NCI-H1436 treated with DMSO at 0.1 percent for 48 hours (cell line): ENCODE measurements around the gene SUSD3.
"Not testable (repeated sequence)": the region's sequence is repeated elsewhere in the genome, so short reads cannot be mapped to it uniquely, and the experiment has no call there.

Source experiments
- DNase-seq: peaks from one replicate; lab custom pipeline; 2025; lab: John Stamatoyannopoulos, UW

The SUSD3 gene

DNA sequence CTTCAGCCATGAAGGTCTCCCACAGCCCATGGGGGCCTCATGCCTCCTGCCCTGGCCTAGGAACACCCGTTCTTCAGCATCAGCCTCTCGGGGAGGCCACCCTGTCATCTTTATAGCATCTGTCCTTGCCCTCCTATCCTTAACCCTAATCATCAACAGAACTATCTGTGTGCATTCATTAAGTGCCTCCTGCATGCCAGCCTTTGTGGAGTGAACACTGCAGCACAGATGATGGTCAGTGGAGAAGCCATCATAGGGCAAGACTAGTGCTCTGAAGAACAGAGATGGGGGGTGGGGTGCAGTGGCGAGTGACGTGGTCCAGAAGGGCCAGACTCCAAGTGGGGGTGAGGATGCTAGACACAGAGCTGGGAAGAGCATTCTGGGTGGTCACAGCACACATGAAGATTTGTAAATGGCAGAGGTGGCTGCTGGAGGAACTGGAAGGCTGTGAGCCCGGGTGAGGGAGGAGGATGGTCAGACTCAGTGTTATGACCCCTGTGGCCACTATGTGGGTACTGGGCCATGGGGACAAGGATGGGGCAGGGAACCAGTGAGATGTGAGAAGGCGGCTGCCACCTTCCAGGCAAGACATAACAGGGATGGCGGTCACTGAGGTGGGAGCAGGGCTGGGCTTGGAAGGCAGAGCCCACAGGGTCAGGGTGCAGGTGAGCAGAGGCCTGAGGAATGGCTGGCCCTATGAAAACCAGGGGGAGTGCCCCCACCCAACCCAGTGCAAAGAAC is 33.9 kb downstream of the SUSD3 start:
- no peak for DNase-seq

DNA sequence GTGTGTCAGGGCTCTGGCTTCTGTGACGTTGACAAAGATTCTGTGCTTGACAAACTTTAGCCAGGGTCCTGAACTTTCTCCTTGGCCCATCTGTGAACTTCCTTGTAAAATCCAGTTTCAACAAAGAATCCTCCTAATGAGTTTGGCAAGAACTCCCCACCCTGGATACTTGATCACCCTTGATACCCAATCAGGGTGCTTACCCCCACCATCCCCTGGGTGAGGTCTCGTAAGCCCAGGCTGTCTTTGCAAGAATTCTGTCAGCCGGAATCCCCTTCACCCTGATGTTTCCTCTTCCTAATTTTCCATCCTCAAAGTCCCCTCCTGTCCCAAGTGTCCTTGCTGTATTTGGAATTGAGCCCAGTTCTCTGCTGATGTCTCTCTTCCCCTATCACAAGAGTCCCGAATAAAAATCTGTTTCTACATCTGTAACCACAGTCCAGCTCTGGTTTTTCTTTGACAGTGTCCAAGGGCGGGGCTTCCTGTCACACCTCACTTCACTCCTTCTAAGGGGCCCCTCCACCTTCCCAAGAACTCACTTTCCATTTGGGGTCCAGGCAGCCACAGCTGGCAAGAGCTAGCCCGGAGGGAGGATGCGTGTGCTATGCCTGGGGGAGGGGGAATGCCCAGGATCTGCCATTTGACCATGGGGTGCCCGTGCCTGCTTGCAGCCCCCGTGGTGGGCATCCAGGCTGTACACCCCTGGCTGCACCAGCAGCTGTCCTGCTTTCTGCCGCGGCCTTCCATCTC is 34.8 kb downstream of the SUSD3 start:
- DNase-seq: no peak

DNA sequence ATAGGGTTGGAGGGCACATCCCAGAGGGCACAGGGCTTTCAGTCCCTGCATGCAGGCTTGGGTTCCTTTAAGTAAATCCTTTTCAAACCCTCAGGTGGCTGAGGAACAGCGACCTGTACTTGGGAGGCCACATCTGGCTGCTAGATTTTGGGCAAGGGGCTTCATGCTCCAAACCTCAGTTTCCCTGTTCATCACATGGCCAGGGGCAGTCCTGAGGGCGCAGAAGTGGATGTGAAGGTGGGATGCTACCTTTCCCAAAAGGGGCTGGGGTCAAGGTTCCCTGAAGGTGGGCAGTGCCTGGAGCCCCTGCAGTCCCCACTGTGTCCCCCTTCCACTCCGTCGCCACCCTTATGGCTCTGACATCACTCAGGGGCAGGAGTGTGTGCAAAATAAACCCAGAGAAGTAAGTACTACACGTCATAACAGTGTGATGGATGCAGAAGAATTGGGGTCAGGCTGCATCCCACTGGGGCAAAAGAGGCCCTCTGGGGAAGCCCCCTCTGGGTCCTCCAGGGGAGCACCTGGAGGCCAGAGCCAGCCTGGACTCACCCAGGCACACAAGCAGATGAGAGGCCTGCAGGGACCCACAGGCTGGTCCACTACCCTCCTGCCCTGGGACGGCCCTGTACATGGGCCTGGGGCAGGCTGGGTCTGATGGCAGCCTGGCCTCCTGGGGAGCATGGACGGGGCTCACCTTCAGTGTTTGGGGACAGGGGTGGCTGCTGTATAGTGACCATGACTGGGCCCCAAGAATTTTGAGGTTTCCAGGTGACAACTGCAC is 35.6 kb downstream of the SUSD3 start:
- DNase-seq: no peak

GRCh38 chr9:93094658-93095204 is 36.2 kb downstream of the SUSD3 start:
- DNase-seq: no peak

DNA sequence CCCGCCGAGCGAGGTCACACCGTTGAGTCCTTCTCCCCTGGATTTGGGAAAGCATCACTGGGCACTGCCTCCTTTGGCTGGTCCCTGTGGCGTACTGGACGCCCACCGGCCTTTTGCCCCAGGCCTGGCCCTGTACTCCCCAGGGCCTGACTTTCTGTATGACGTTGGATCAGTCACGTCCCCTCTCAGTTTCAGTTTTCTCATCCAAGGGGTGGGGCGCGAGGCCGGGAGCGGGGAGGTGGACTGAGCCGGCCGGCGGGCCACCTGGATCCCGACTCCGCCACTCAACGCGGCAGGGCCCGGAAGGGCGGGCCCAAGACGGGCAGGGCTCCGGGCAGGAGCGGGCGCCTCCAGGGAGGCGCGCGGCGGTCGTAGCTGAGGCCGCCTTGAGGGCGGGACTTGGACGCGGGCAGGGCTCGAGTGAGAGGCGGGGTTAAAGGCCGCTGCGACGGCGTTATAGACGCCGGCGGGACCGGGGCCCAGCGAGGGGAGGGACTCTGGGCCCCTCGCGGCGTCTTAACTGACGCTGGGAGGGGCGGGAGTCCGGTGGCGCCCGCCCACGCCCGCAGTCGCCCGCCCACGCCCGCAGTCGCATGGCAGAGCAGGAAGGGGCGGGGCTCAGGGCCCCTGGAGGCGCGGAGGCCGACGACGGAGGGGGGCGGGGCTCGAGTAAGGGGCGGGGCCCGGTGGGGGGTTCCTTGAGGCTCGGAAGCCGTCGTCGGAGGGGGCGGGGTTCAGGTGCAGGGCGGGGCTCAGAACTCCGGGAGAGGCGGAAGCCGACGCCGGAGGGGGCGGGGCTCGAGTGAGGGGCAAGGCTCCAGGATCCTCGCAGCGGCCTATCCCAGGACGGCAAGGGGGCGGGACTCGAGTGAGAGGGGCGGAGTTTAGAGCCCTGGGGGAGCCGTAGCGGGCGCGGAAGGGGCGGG is 37.0 kb downstream of the SUSD3 start:
- peak; percentile 95 for DNase-seq

GRCh38 chr9:93096131-93096802 is 37.8 kb downstream of the SUSD3 start, which contains the start of gene CARD19:
Gene CARD19 (plus strand): TSS chr9:93096217. CDS start chr9:93096346, 129 bp downstream.
- no peak for DNase-seq

- DNase-seq: no peak
Observed at GRCh38 chr9:93096811-93097382, 38.4 kb downstream of the SUSD3 start.

- DNase-seq: no peak
Observed at GRCh38 chr9:93097511-93098201, 39.2 kb downstream of the SUSD3 start.

DNA sequence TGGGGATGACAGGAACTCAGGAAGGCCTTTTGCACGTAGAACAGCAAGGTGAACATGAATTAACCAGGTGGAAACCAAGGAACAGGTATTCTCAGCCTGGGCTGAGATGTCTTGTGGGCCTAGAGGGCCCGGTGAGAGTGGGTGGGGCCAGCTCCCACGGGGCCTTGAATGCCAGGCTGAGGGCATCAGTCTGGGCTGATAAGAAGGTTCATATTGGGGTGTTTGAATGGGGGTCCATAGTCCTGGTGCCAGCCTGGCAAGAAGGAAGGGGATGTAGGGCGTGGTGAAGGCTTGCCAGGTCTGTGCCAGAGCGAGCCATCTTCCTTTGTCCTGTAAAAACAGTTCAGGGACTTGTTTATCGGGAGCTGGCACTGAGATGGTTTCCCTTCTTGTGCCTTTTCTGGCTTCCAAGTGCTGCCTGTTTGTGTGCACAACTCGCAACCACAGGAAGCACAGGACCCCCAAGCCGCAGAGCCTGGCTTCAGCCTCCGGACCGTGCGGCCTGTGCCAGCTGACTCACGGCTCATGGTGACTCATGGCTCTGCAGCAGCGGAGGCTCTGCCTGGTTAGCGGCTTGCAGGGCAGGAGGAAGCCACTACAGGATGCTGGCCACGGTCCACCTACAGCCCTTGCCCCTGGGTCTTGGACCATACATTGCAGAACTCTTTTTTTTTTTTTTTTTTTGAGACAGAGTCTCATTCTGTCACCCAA is 39.9 kb downstream of the SUSD3 start:
- no peak for DNase-seq

- DNase-seq: no peak
Observed at GRCh38 chr9:93099551-93100275, 41.2 kb downstream of the SUSD3 start.

GRCh38 chr9:93100276-93100636 is 41.8 kb downstream of the SUSD3 start:
- no peak for DNase-seq

GRCh38 chr9:93101086-93101485 is 42.6 kb downstream of the SUSD3 start:
- DNase-seq: not testable (repeated sequence)

DNA sequence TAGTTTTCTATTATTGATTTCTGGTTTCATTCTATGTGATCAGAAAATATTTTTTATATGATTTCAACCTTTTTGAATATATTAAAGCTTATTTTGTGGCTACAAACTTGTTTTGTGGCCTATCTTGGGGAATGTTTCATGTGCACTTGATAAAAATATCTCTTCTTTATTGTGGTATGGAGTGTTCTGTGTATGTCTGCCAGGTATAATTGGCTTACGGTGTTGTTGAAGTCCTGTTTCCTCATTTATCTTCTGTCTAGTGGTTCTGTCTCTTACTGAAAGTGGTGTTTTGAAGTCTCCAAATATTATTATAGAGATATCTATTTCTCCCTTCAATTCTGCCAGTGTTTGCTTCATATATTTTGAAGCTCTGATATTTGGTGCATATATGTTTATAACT is 47.1 kb downstream of the SUSD3 start:
- DNase-seq: no peak

DNA sequence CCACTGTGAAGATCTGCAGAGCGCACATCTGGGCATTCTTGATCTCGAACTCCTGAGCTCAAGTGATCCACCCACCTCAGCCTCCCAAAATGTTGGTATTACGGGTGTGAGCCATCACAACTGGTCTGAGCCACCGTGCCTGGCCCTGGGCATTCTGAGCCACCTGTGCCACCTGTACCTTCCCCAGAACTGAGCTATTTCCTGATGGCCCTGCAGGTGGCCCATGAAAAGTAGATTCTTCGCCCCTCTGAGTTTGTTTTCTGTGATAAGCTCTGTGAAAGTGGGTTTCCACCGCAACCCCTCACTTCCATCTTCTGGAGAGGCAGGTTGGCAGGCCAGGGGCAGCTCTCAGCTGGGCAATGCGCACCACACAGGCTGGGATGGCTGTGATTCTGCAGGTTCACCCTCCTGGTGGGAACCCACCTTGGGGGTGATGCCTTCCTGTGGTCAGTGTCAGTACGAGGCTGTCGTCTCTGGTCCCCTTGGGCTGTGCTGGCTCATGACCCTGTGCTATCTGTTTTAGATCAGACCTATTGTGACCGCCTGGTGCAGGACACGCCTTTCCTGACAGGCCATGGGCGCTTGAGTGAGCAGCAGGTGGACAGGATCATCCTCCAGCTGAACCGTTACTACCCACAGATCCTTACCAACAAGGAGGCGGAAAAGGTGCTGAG is 48.8 kb downstream of the SUSD3 start:
- DNase-seq: no peak

- DNase-seq: no peak
Observed at GRCh38 chr9:93107825-93108161, 49.3 kb downstream of the SUSD3 start.

DNA sequence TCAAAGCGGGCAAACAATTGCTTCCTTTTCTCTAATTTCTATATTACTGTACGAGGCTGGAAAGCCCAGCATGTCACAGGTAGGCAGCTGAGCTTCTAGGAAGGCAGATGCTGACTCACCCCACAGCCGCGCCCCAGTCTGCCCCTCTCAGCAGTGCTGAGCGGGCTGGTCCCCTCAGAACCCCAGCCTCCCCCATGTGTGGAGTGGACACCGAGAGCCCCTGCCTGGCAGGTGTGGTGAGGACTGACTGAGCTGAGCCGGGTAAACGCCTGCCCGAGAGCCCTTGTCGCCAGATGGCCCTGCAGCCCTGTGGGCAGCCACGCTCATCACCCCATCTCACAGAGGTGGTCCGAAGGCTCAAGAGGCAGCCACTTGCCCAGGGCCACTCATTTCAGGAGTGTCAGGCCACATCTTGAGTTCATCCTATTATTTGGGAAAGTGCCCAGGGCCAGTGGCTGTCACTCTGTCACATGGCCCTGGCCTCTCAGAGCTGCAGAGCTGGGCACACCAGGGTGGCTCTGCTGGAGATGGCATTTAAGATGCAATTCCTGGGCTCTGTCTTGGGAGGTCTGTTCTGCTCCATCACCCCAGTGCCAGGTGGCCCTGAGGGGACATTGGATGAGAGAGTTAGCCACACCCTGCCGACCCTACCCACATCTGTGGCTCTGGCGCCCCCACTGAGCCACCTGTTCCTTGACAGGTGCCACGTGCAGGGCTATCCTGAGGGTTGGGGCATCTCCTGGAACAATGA is 50.0 kb downstream of the SUSD3 start:
- DNase-seq: no peak

DNA sequence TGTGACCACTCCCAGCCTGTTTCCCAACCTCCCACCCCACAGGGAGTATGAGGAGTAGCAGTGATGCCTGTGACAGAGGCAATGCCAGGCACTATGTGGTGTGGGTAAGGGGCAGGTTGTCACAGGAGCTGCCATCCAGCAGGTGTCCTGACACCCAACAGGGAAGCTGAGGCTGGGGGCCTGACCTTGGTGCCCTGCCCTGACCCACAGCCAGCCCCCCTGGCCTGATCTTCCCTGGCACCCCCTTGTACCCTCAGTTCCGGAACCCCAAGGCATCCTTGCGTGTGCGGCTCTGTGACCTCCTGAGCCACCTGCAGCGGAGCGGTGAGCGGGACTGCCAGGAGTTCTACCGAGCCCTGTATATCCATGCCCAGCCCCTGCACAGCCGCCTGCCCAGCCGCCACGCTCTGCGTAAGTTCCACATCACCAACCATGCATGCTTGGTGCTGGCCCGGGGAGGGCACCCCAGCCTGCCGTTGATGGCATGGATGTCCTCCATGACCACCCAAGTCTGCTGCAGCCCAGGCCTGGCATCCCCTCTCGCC is 51.9 kb downstream of the SUSD3 start:
- DNase-seq: no peak
